K562 (cell line): ENCODE results near the gene CAMK2B. TPM values are rescaled to one million over a fixed set of nuclear protein-coding genes. Genes with fewer than 3 reads are reported as not detected.
A peak's percentile ranks its signal among the peaks of the same experiment; 100 is the strongest.

ENCODE experiments used
- ARID1B ChIP-seq: fragments of 450-650 bp; IDR thresholded peaks from 2 replicates; pipeline ENCODE4 v1.6.1; 2016; ENCODE audit warnings: antibody characterized with exemption, mild to moderate bottlenecking, inconsistent platforms
- ARID2 ChIP-seq: fragments of 450-650 bp; IDR thresholded peaks from 2 replicates; pipeline ENCODE4 v1.6.1; 2017; ENCODE audit warnings: antibody characterized with exemption, mild to moderate bottlenecking
- ATF1 ChIP-seq, 2 experiments: fragments of 450-650 bp in 1 of 2; IDR thresholded peaks; 2 replicates each; pipeline ENCODE4 v1.6.1; 2016; ENCODE audit warnings: missing compliant biosample characterization in 1 of 2, missing genetic modification characterization in 1 of 2
- ATF7 ChIP-seq: fragments of 450-650 bp; IDR thresholded peaks from 2 replicates; pipeline ENCODE4 v1.7.1; 2014; ENCODE audit warnings: mild to moderate bottlenecking, moderate library complexity
- BACH1 ChIP-seq: fragments of 200-800 bp; sonication (Bioruptor generic); IDR thresholded peaks from 2 replicates; pipeline ENCODE4 v1.6.1; 2016; ENCODE audit warnings: missing genetic modification characterization, missing compliant biosample characterization
- BHLHE40 ChIP-seq: IDR thresholded peaks from 2 replicates; pipeline ENCODE4 v1.6.1; 2011; ENCODE audit warnings: low read length, improper control_type of control experiment
- EGR1 ChIP-seq: fragments of 450-650 bp; conservative IDR thresholded peaks from 2 replicates; pipeline ENCODE4 v1.6.1; 2017; ENCODE audit warnings: mild to moderate bottlenecking
- EP300 ChIP-seq: IDR thresholded peaks from 2 replicates; pipeline ENCODE4 v1.6.1; 2012; ENCODE audit warnings: low read length, improper control_type of control experiment
- ERF ChIP-seq: fragments of 450-650 bp; formaldehyde crosslinking; IDR thresholded peaks from 2 replicates; pipeline ENCODE4 v1.4.0; 2020; ENCODE audit warnings: mild to moderate bottlenecking, mixed read lengths
- ESRRA ChIP-seq: fragments of 450-650 bp; IDR thresholded peaks from 2 replicates; pipeline ENCODE4 v1.6.1; 2014; ENCODE audit warnings: low read depth, mild to moderate bottlenecking, moderate library complexity, borderline replicate concordance
- ETV5 ChIP-seq: sonication (generic); formaldehyde crosslinking; IDR thresholded peaks from 2 replicates; pipeline ENCODE4 v1.4.0; 2020; ENCODE audit warnings: low read depth, mild to moderate bottlenecking, missing genetic modification reagents
- FIP1L1 ChIP-seq: fragments of 200-400 bp; formaldehyde crosslinking; IDR thresholded peaks from 2 replicates; pipeline ENCODE4 v1.6.1; 2018; ENCODE audit warnings: mild to moderate bottlenecking, low read depth, low read length; ENCODE audit not compliant: poor library complexity, severe bottlenecking
- FOXA3 ChIP-seq, 2 experiments: fragments of 450-650 bp in 1 of 2; sonication (generic) in 1 of 2; formaldehyde crosslinking; IDR thresholded peaks in 1 of 2; conservative IDR thresholded peaks in 1 of 2; 2 replicates each; pipeline versions ENCODE4 v1.4.0 to v1.8.0; 2020 to 2022; ENCODE audit warnings: mild to moderate bottlenecking in 2 of 2, missing genetic modification reagents in 1 of 2
- HES1 ChIP-seq: fragments of 450-650 bp; IDR thresholded peaks from 2 replicates; pipeline ENCODE4 v1.6.1; 2016; ENCODE audit warnings: low read depth, mild to moderate bottlenecking, moderate library complexity
- JUN ChIP-seq, 2 experiments: sonication (generic) in 1 of 2; formaldehyde crosslinking in 1 of 2; IDR thresholded peaks; 2 replicates each; pipeline versions ENCODE4 v1.6.1 to v1.8.0; 2012 to 2022; ENCODE audit warnings: borderline replicate concordance in 2 of 2, mild to moderate bottlenecking in 2 of 2, improper control_type of control experiment in 1 of 2, low read depth in 1 of 2, low read length in 1 of 2, missing genetic modification reagents in 1 of 2
- JUNB ChIP-seq: fragments of 450-650 bp; formaldehyde crosslinking; conservative IDR thresholded peaks from 2 replicates; pipeline ENCODE4 v1.4.0; 2020; ENCODE audit warnings: mild to moderate bottlenecking
- L3MBTL2 ChIP-seq: fragments of 450-650 bp; IDR thresholded peaks from 2 replicates; pipeline ENCODE4 v1.6.1; 2016; ENCODE audit warnings: mild to moderate bottlenecking, moderate library complexity
- LCOR ChIP-seq: sonication (generic); formaldehyde crosslinking; IDR thresholded peaks from 2 replicates; pipeline ENCODE4 v1.8.0; 2022; ENCODE audit warnings: mild to moderate bottlenecking, missing genetic modification reagents
- MCM2 ChIP-seq: fragments of 450-650 bp; IDR thresholded peaks from 2 replicates; pipeline ENCODE4 v1.6.1; 2017; ENCODE audit warnings: low read depth, mild to moderate bottlenecking
- MNT ChIP-seq, 2 experiments: fragments of 450-650 bp; conservative IDR thresholded peaks; 2 replicates each; pipeline ENCODE4 v1.6.1; 2017; ENCODE audit warnings: mild to moderate bottlenecking in 2 of 2, moderate library complexity in 2 of 2
- SMARCA4 ChIP-seq: fragments of 450-650 bp; IDR thresholded peaks from 2 replicates; pipeline ENCODE4 v1.6.1; 2016
- TBL1XR1 ChIP-seq, 2 experiments: IDR thresholded peaks; 2 replicates each; pipeline ENCODE4 v1.6.1; 2012; ENCODE audit warnings: improper control_type of control experiment in 2 of 2, low read length in 2 of 2, mild to moderate bottlenecking in 1 of 2
- ZKSCAN8 ChIP-seq: fragments of 200-800 bp; sonication (Bioruptor generic); IDR thresholded peaks from 2 replicates; pipeline ENCODE4 v1.6.1; 2016; ENCODE audit warnings: missing genetic modification characterization, missing compliant biosample characterization
- polyA plus RNA-seq, 8 experiments: library from polyadenylated mRNA; depleted of rRNA in 4 of 8; stranded (reverse) in 5 of 8; unstranded in 3 of 8; fragments of >200 nt; fragmentation: Nextera tagmentation in 2 of 8; fragmentation: Illumina TruSeq in 1 of 8; extraction: Ambion mirVana in 2 of 8; extraction: Trizol in 1 of 8; gene quantifications; 2 replicates each; pipeline versions ENCODE4 v1.2.1 to v1.2.3, GENCODE V29; 2011 to 2014; ENCODE audit warnings: inconsistent platforms in 1 of 8, missing spikeins in 1 of 8
- total RNA-seq, 7 experiments: library from RNA; depleted of rRNA in 6 of 7; stranded (reverse); fragments of >200 nt in 6 of 7; fragmentation: Illumina TruSeq in 2 of 7; extraction: Trizol in 2 of 7; gene quantifications; 2 replicates each; pipeline versions ENCODE4 v1.2.1 to v1.2.3, GENCODE V29; 2011 to 2021; ENCODE audit warnings: low replicate concordance in 1 of 7

The CAMK2B gene
- total and polyA plus RNA-seq, 9 of the 15 experiments (the other 6 are each of a cell fraction or from before 2014, with no cell fraction given) = 0.04 to 0.09 (median 0.05) TPM; not detected in 4

GRCh38 chr7:44291066-44291732 is 34.2 kb downstream of the CAMK2B start (continued):
- TF ChIP-seq JUNB (CRISPR knock-in tag) (no peak), LCOR (CRISPR knock-in tag) (peak; percentile 62; the same call in 1 of the 2 replicates), MCM2 (no peak), ESRRA (0 out of 2 replicates have a peak, but pooled peaks have one; percentile 11), FOXA3 (CRISPR knock-in tag; conservative IDR thresholded peaks at IDR 0.05 in 1 of 2, IDR thresholded peaks at IDR 0.05 in 1 of 2) (peak in 1 of 2 experiments; percentile 58; a peak in 1 of 4 replicates), ERF (CRISPR knock-in tag) (no peak), ATF1 (CRISPR knock-in tag; IDR thresholded peaks at IDR 0.05) (no peak), ATF1 (tag; IDR thresholded peaks at IDR 0.05) (0 out of 2 replicates have a peak, but pooled peaks have one; percentile 28), HES1 (peak; percentile 98), TBL1XR1 (IDR thresholded peaks at IDR 0.05; ENCODE audit: low read length in 2 of 2) (peak in 1 of 2 experiments; percentile 41; a peak in 1 of 4 replicates), BACH1 (tag) (no peak), SMARCA4 (peak; percentile 48; the same call in 1 of the 2 replicates), ZKSCAN8 (no peak), EP300 (0 out of 2 replicates have a peak, but pooled peaks have one; percentile 14), ARID2 (no peak), FIP1L1 (no peak), L3MBTL2 (peak; percentile 93), JUN (IDR thresholded peaks at IDR 0.05; ENCODE audit: borderline replicate concordance, low read depth, low read length) (peak; percentile 27; the same call in 1 of the 2 replicates), JUN (CRISPR knock-in tag; IDR thresholded peaks at IDR 0.05; ENCODE audit: borderline replicate concordance) (no peak), MNT (conservative IDR thresholded peaks at IDR 0.05) (peak in 1 of 2 experiments; percentile 71; a peak in 2 of 4 replicates), ETV5 (CRISPR knock-in tag) (peak; percentile 32; the same call in 1 of the 2 replicates), BHLHE40 (peak; percentile 99), ATF7 (peak; percentile 59), ARID1B (peak; percentile 49; the same call in 1 of the 2 replicates), EGR1 (no peak)
